Measurements from ENCODE around the gene NINJ1.

DNA sequence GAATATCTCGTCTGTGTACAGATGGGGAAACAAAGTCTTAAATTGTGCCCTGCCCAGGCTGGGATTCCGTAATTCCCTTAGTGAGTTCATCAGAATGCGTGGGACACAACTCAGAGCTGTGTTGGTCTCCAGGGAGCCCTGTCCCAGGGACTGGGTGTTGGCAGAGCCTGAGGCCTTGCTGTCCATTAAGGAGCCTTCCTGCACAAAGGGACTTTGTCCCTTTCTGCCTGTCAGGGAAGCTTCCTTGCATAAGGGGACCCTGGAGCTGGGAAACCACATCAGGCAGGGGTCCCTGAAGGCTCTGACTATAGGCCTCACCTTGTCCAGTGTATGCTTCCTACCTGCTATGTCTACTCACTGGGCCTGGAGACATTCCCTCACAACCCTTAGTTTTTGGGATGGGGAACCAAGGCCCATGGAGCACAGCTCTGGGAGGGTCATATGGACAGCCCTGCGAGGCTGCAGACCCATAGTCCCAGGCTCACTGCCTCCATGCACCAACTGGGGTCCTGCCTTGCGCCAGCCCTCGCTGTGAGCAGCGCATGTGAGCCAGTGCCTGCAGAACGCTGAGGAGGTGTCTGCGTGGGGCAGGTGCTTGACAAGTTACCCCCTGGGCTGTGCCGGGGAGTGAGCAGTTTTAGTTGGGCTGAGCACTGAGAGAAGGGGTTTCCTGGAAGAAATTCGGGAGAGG is 36.4 kb downstream of the NINJ1 start:
- TF ChIP-seq CTCF (conservative IDR thresholded peaks at IDR 0.05; ENCODE audit: low read length) (no peak), EZH2phosphoT487 (IDR thresholded peaks at IDR 0.05; ENCODE audit: borderline replicate concordance) (no peak)

All from Loucy (cell line).